Measurements from ENCODE around the gene GLT1D1. TPM values are rescaled to one million over a fixed set of nuclear protein-coding genes. Genes with fewer than 3 reads are reported as not detected.
A peak's percentile ranks its signal among the peaks of the same experiment; 100 is the strongest.

Gene GLT1D1
- total RNA-seq, 2 experiments from 2014 or later: 0.32 TPM; not detected in 1

DNA sequence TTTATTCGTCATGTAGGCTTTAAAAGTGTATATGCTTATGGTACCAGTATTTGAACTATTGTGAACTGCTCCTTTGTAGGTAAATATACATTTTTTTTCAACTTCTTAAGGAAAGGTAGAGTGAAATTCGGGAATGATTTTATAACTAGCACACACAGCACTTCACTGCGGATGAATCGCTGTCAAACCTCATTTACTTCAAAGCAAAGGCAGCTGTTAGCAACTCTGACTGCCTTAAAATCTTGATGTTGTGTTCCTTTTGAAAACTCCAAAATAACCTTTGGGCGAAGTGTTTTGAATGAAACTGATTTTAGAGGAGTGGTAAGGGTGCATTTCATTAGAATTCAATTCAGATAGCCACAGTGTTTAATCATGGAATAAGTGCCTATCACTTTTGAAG, 95.8 kb downstream of the GLT1D1 start:
- H3K9me3 ChIP-seq (ENCODE audit: low read length): no peaks in the 10 kb centered on the region
- intact Hi-C loops (cut with micrococcal nuclease; ENCODE audit: unreplicated experiment): no loop called here
- CTCF ChIA-PET (ENCODE audit: unreplicated experiment): no interaction called here
- H4K20me1 ChIP-seq (ENCODE audit: insufficient read depth, low read length): no peaks in the 10 kb centered on the region
- no peak overlapping the region for H2AFZ ChIP-seq (ENCODE audit: low read length)
- POLR2A ChIA-PET: interaction anchor here (0.7 kb wide), 1 partner anchor 332 kb away, joined by 3 read pairs; no protein-coding TSS in a partner anchor
- no peak overlapping the region for H3K27ac ChIP-seq (ENCODE audit: low read depth, low read length, poor library complexity, severe bottlenecking)
- H3K4me1 ChIP-seq (ENCODE audit: insufficient read depth, low read length, poor library complexity, severe bottlenecking): no peaks in the 10 kb centered on the region
- H3K79me2 ChIP-seq (ENCODE audit: insufficient read depth, low read depth, low read length): no peaks in the 10 kb centered on the region
- no peak overlapping the region for H3K4me2 ChIP-seq (ENCODE audit: low read length)
- no peaks in the 10 kb centered on the region for H3K9me2 ChIP-seq (ENCODE audit: insufficient read depth, low read length)
- no peak for TF ChIP-seq CTCF (conservative IDR thresholded peaks at IDR 0.05; ENCODE audit: low read length)
- TF ChIP-seq EZH2phosphoT487 (IDR thresholded peaks at IDR 0.05; ENCODE audit: borderline replicate concordance, low read depth, low read length): no peak
- no peak overlapping the region for H3K4me3 ChIP-seq (ENCODE audit: low read depth, low read length, poor library complexity, severe bottlenecking)
- H3K36me3 ChIP-seq (ENCODE audit: insufficient read depth, low read length): no peaks in the 10 kb centered on the region
- no TSS peak for BruUV-seq (replicated peaks)
- no peak for DNase-seq (ENCODE audit: low spot score)

GRCh38 chr12:128951448-128951847, 98.2 kb downstream of the GLT1D1 start:
- H3K9me2 ChIP-seq (ENCODE audit: insufficient read depth, low read length): no peaks in the 10 kb centered on the region
- ChIA-PET POLR2A (no interaction called here), CTCF (ENCODE audit: unreplicated experiment) (no interaction called here)
- H3K4me1 ChIP-seq (ENCODE audit: insufficient read depth, low read length, poor library complexity, severe bottlenecking): no peaks in the 10 kb centered on the region
- H3K27ac ChIP-seq (ENCODE audit: low read depth, low read length, poor library complexity, severe bottlenecking): no peak overlapping the region
- H3K79me2 ChIP-seq (ENCODE audit: insufficient read depth, low read depth, low read length): no peaks in the 10 kb centered on the region
- intact Hi-C loops (cut with micrococcal nuclease; ENCODE audit: unreplicated experiment): no loop called here
- no peaks in the 10 kb centered on the region for H4K20me1 ChIP-seq (ENCODE audit: insufficient read depth, low read length)
- H3K4me3 ChIP-seq (ENCODE audit: low read depth, low read length, poor library complexity, severe bottlenecking): no peak overlapping the region
- peak; percentile 11 for DNase-seq (ENCODE audit: low spot score)
- no peak overlapping the region for H2AFZ ChIP-seq (ENCODE audit: low read length)
- H3K9me3 ChIP-seq (ENCODE audit: low read length): no peaks in the 10 kb centered on the region
- H3K4me2 ChIP-seq (ENCODE audit: low read length): no peak overlapping the region
- H3K36me3 ChIP-seq (ENCODE audit: insufficient read depth, low read length): no peaks in the 10 kb centered on the region
- TF ChIP-seq EZH2phosphoT487 (IDR thresholded peaks at IDR 0.05; ENCODE audit: borderline replicate concordance, low read depth, low read length) (no peak), CTCF (conservative IDR thresholded peaks at IDR 0.05; ENCODE audit: low read length) (peak; percentile 44)
- no TSS peak for BruUV-seq (replicated peaks)

GRCh38 chr12:128956755-128957154, 103.5 kb downstream of the GLT1D1 start:
- Histone ChIP-seq H4K20me1 (ENCODE audit: insufficient read depth, low read length) (no peaks in the 10 kb centered on the region), H3K9me3 (ENCODE audit: low read length) (no peaks in the 10 kb centered on the region), H3K36me3 (ENCODE audit: insufficient read depth, low read length) (no peaks in the 10 kb centered on the region), H3K27ac (ENCODE audit: low read depth, low read length, poor library complexity, severe bottlenecking) (no peak overlapping the region), H2AFZ (ENCODE audit: low read length) (no peak overlapping the region), H3K4me1 (ENCODE audit: insufficient read depth, low read length, poor library complexity, severe bottlenecking) (no peaks in the 10 kb centered on the region), H3K4me3 (ENCODE audit: low read depth, low read length, poor library complexity, severe bottlenecking) (no peak overlapping the region), H3K4me2 (ENCODE audit: low read length) (no peak overlapping the region), H3K9me2 (ENCODE audit: insufficient read depth, low read length) (no peaks in the 10 kb centered on the region), H3K79me2 (ENCODE audit: insufficient read depth, low read depth, low read length) (no peaks in the 10 kb centered on the region)
- intact Hi-C loops (cut with micrococcal nuclease; ENCODE audit: unreplicated experiment): no loop called here
- TF ChIP-seq CTCF (conservative IDR thresholded peaks at IDR 0.05; ENCODE audit: low read length) (no peak), EZH2phosphoT487 (IDR thresholded peaks at IDR 0.05; ENCODE audit: borderline replicate concordance, low read depth, low read length) (no peak)
- ChIA-PET POLR2A (no interaction called here), CTCF (ENCODE audit: unreplicated experiment) (no interaction called here)
- no TSS peak for BruUV-seq (replicated peaks)
- no peak for DNase-seq (ENCODE audit: low spot score)
